OCI-LY1 (cell line): ENCODE results near the gene CSNK1E.

Source experiments
- H2AFZ ChIP-seq: fragments of 200-600 bp; sonication (generic), shearing (Covaris generic); 2 replicates; pipeline ENCODE4 v1.6.0; 2014; ENCODE audit warnings: antibody characterized with exemption, mild to moderate bottlenecking, low read length
- H3F3A ChIP-seq: fragments of 200-600 bp; sonication (generic), shearing (Covaris generic); 2 replicates; pipeline ENCODE4 v1.6.0; 2014; ENCODE audit warnings: mild to moderate bottlenecking, antibody characterized with exemption, low read length, moderate library complexity; ENCODE audit not compliant: insufficient read depth
- H3K27ac ChIP-seq: fragments of 200-600 bp; sonication (generic); 2 replicates; pipeline ENCODE4 v1.5.1; 2014; ENCODE audit warnings: low read length, mixed run types, mild to moderate bottlenecking, low read depth; ENCODE audit not compliant: poor library complexity, severe bottlenecking
- H3K27me3 ChIP-seq: fragments of 200-600 bp; sonication (generic); 2 replicates; pipeline ENCODE4 v1.6.0; 2014; ENCODE audit warnings: antibody characterized with exemption, mild to moderate bottlenecking, low read length, moderate library complexity; ENCODE audit not compliant: insufficient read depth
- H3K36me3 ChIP-seq: fragments of 200-600 bp; sonication (generic); 2 replicates; pipeline ENCODE4 v1.6.1; 2014; ENCODE audit warnings: mild to moderate bottlenecking, antibody characterized with exemption, low read length, moderate library complexity, mixed read lengths; ENCODE audit not compliant: insufficient read depth
- H3K4me1 ChIP-seq: fragments of 200-600 bp; sonication (generic); 2 replicates; pipeline ENCODE4 v1.5.1; 2014; ENCODE audit warnings: mild to moderate bottlenecking, low read length, moderate library complexity; ENCODE audit not compliant: insufficient read depth, severe bottlenecking
- H3K4me2 ChIP-seq: fragments of 200-600 bp; sonication (generic), shearing (Covaris generic); 2 replicates; pipeline ENCODE4 v1.6.1; 2014; ENCODE audit warnings: low read length
- H3K4me3 ChIP-seq: fragments of 200-600 bp; sonication (generic); 2 replicates; pipeline ENCODE4 v1.5.1; 2014; ENCODE audit warnings: low read length, low read depth, mild to moderate bottlenecking, mixed read lengths; ENCODE audit not compliant: poor library complexity, severe bottlenecking
- H3K79me2 ChIP-seq: fragments of 200-600 bp; shearing (Covaris generic); 2 replicates; pipeline ENCODE4 v1.6.1; 2016; ENCODE audit warnings: mixed run types, low read length, mixed read lengths; ENCODE audit not compliant: insufficient read depth
- H3K9ac ChIP-seq: fragments of 200-600 bp; sonication (generic), shearing (Covaris generic); 2 replicates; pipeline ENCODE4 v1.6.1; 2014; ENCODE audit warnings: mild to moderate bottlenecking, low read length, mixed read lengths
- H3K9me2 ChIP-seq: fragments of 200-600 bp; sonication (generic), shearing (Covaris generic); 2 replicates; pipeline ENCODE4 v1.6.1; 2014; ENCODE audit warnings: low read depth, mild to moderate bottlenecking, low read length, mixed read lengths
- H3K9me3 ChIP-seq: fragments of 200-600 bp; shearing (Covaris generic); 2 replicates; pipeline ENCODE4 v1.6.1; 2014; ENCODE audit warnings: low read length, mixed read lengths
- H4K20me1 ChIP-seq: fragments of 200-600 bp; sonication (generic), shearing (Covaris generic); 2 replicates; pipeline ENCODE4 v1.6.0; 2016; ENCODE audit warnings: mild to moderate bottlenecking, low read length; ENCODE audit not compliant: insufficient read depth
- CTCF ChIP-seq: fragments of 200-600 bp; sonication (generic), shearing (Covaris generic); IDR thresholded peaks from 2 replicates; pipeline ENCODE4 v1.5.1; 2017; ENCODE audit warnings: mild to moderate bottlenecking, antibody characterized with exemption, low read length, moderate library complexity, mixed read lengths
- EZH2 ChIP-seq: fragments of 200-600 bp; sonication (generic), shearing (Covaris generic); IDR thresholded peaks from 2 replicates; pipeline ENCODE4 v1.8.0; 2017; ENCODE audit warnings: borderline replicate concordance, mixed run types, mild to moderate bottlenecking, antibody characterized with exemption, low read length, moderate library complexity, mixed read lengths

Gene CSNK1E

DNA sequence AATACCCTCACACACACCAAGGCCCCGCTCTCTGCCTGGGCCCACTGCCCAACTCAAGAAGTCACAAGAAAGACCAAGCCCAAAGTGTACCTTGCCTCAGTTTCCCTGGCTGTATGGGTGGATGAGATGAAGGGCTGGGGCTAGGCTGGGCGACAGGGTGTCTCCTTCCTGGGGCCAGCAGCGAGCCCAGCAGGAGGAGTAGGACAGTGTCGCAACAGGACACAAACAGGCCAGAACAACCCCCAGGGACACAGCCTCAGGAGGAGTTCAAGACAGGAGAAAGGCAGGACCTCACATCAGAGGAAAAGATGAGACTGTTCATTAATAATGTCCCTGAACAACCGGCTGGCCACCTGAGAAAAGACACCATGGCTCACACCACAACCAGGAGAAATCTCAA is 13.3 kb downstream of the CSNK1E start:
- H3K9me2 ChIP-seq = no peaks in the 10 kb centered on the region
- no peaks in the 10 kb centered on the region for H3K79me2 ChIP-seq
- H3K9ac ChIP-seq = no peak overlapping the region
- no peak for TF ChIP-seq EZH2
- TF ChIP-seq CTCF = no peak
- H3K4me1 ChIP-seq = peaks cover 9% of the 10 kb centered on the region
- peaks cover 9% of the 10 kb centered on the region; the same call in 1 of the 2 replicates for H3K36me3 ChIP-seq
- H3K4me3 ChIP-seq = no peak overlapping the region
- no peaks in the 10 kb centered on the region for H4K20me1 ChIP-seq
- H3K27ac ChIP-seq = no peak overlapping the region
- no peak overlapping the region for H2AFZ ChIP-seq
- no peak overlapping the region for H3K4me2 ChIP-seq
- peaks cover 5% of the 10 kb centered on the region; the same call in 1 of the 2 replicates for H3K27me3 ChIP-seq
- no peaks in the 10 kb centered on the region for H3F3A ChIP-seq
- no peaks in the 10 kb centered on the region for H3K9me3 ChIP-seq

DNA sequence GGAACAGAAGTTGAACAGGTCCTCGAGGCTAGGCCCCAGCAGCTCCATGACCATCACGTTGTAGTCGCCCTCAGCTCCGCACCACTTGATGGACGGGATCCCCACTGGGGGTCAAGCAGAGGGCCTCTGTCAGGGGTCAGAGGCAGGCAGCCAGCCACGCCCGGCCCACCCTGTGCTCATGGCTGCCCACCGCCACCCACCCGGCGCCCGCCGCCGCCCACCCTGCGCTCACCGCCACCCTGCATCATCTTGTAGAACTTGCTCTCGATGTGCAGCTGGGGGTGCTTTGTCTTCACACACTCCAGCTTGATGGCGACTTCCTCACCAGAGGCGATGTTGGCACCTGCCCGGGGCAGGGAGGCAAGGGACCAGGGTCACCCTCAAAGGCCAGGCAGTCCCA is 14.3 kb downstream of the CSNK1E start:
- H3F3A ChIP-seq = no peaks in the 10 kb centered on the region
- H3K4me2 ChIP-seq = no peak overlapping the region
- no peaks in the 10 kb centered on the region for H3K9me3 ChIP-seq
- peaks cover 9% of the 10 kb centered on the region for H3K4me1 ChIP-seq
- H3K4me3 ChIP-seq = no peak overlapping the region
- peaks cover 5% of the 10 kb centered on the region; the same call in 1 of the 2 replicates for H3K27me3 ChIP-seq
- H3K9ac ChIP-seq = no peak overlapping the region
- H3K27ac ChIP-seq = no peak overlapping the region
- TF ChIP-seq EZH2 (no peak), CTCF (no peak)
- H3K36me3 ChIP-seq = peaks cover 9% of the 10 kb centered on the region; the same call in 1 of the 2 replicates
- no peaks in the 10 kb centered on the region for H4K20me1 ChIP-seq
- H3K9me2 ChIP-seq = no peaks in the 10 kb centered on the region
- no peaks in the 10 kb centered on the region for H3K79me2 ChIP-seq
- H2AFZ ChIP-seq = no peak overlapping the region

- H3K4me1 ChIP-seq = peaks cover 8% of the 10 kb centered on the region
- no peaks in the 10 kb centered on the region for H3K79me2 ChIP-seq
- H3K9ac ChIP-seq = no peak overlapping the region
- no peaks in the 10 kb centered on the region for H3K9me3 ChIP-seq
- H3K36me3 ChIP-seq = peaks cover 15% of the 10 kb centered on the region; the same call in 1 of the 2 replicates
- H3K9me2 ChIP-seq = no peaks in the 10 kb centered on the region
- H3K27me3 ChIP-seq = peaks cover 5% of the 10 kb centered on the region; the same call in 1 of the 2 replicates
- H3K4me2 ChIP-seq = no peak overlapping the region
- H3K4me3 ChIP-seq = no peak overlapping the region
- H3K27ac ChIP-seq = no peak overlapping the region
- no peaks in the 10 kb centered on the region for H3F3A ChIP-seq
- no peaks in the 10 kb centered on the region for H4K20me1 ChIP-seq
- no peak for TF ChIP-seq EZH2
- TF ChIP-seq CTCF = no peak
- H2AFZ ChIP-seq = no peak overlapping the region
These were observed 16.3 kb downstream of the CSNK1E start for GRCh38 chr22:38300946-38301345.
